ENCODE results near the gene RFX4. TPM values are rescaled to one million over a fixed set of nuclear protein-coding genes. Genes with fewer than 3 reads are reported as not detected.

The RFX4 gene
- total and polyA plus RNA-seq, 2 of the 8 experiments (the other 6 are each of a cell fraction or from before 2014, with no cell fraction given): 0.06 TPM; not detected in 1

GRCh38 chr12:106581543-106582248 lies 1.1 kb upstream of the RFX4 start (continued):
- no peak for TF ChIP-seq TBP (IDR thresholded peaks at IDR 0.05; ENCODE audit: low read depth, low read length)
